Testis (tissue), 2 donors: ENCODE data around the gene ZNF423.

ENCODE experiments used
- CTCF ChIP-seq, 3 experiments: fragments of 450-650 bp in 2 of 3; fragments of 200-600 bp in 1 of 3; sonication (generic) in 1 of 3; IDR thresholded peaks; one replicate each; pipeline ENCODE4 v1.5.1; 2016 to 2019; ENCODE audit warnings: antibody characterized with exemption in 3 of 3, mild to moderate bottlenecking in 2 of 3, moderate library complexity in 1 of 3
- POLR2A ChIP-seq: fragments of 450-650 bp; IDR thresholded peaks from one replicate; pipeline ENCODE4 v1.6.1; 2017; ENCODE audit warnings: antibody characterized with exemption, mild to moderate bottlenecking, moderate library complexity

- TF ChIP-seq CTCF (IDR thresholded peaks at IDR 0.05) (no peak), POLR2A (no peak)
Observed at GRCh38 chr16:49622084-49622390, 233.9 kb downstream of the ZNF423 start.
